Stimulated activated CD8-positive, alpha-beta memory T cell treated with anti-CD3 and anti-CD28 coated beads, Interleukin-7, amount 100 ng/mL, for 24 hours (primary cell): ENCODE measurements around the gene FTCD.

Source experiments
- DNase-seq: peaks from one replicate; pipeline ENCODE4 v3.0.0-alpha.2; 2020; ENCODE audit warnings: low read depth

FTCD gene

DNA sequence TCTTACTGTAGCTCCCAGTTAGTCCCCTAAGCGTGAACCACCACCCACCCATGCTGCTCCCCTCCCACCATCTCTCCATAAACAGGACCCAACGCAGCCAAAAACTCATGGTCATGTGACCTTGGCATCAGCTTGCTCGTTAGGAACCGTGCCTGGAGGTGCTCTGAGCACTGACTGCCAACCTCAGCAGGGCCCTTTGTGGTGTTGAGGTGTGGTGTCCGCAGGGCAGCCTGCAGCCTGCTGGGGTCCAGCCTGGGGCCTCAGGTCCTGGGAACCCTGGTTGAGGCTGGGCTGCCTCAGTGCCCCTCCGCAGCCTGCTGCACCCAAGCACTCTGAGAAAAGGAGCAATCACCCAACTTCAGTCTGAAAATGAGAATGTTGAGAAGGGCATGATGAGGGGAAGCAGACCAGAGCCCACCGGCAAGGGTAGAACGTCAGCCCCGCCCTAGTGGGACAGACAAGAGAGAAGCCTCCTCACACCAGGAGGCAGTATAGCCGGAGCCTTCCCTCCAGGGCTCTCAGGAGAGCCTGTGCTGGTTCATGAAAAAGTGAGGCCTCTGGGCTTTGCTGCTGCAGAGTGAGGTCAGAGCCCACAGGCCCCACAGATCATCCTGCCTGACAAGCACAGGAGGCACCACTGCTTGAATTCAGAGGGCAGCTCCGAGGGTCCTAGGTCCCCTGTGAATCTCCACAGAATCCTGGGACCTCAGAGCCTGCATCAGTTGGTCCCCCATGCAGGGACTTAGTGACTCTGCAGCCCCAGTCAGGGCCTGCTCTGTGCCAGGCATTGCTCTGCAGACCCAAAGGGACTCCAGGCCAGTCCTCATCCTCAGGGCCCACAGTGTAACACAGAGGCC, 62.3 kb downstream of the FTCD start:
- DNase-seq, result no peak

DNA sequence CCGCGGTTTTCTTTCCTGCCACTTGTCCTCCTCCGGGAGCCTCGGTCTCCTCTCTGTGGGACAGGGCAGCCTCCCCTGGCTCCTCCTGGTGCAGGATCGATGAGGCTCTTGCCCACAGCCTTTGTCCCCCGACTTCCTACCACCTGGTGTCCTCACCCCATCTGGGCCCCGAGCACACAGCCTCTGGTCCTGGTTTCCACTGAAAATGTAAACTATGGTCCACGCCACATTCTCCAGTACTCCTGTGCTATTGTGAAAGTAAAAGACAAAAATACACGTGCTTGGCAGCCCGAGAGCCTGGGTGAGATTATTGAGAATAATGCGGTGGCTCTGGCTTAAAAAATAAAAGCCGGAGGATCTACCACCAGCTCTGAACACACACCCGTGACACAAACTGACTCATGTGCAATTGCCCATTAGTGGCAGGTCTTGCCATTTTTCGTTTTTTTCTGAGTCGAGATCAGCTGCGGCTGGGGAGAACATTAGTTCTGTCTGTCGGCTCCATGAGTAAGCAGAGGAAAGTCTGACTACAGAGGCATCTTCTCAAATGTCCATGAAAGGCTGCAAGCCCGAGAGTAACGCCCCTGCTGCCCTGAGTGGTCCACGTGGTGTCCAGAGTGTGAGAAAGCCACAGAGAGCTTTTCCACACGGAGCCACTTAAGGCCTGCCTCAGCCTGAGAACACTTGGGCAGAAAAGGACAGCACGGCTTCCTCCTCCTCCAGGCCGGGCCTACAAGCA, 63.2 kb downstream of the FTCD start:
- no peak for DNase-seq

DNA sequence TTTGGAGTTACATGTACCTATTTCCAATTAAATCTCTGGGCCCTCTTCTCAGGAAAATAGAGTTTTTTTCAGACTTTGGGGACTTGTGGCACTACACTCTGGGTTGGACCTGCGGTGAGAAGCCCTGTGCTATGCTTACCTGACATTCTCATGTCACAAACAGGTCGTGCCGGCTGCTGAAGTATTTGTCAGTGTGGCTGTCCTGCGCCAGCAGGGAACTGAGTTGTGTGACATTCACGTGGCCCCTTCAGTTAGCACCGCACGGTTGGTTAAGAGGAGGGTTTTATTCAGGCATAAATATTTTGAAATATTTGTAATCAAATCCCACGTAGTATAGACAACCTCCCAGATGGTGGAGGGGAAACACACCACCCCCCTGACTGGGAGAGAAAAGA, 63.8 kb downstream of the FTCD start:
- DNase-seq, result no peak

DNA sequence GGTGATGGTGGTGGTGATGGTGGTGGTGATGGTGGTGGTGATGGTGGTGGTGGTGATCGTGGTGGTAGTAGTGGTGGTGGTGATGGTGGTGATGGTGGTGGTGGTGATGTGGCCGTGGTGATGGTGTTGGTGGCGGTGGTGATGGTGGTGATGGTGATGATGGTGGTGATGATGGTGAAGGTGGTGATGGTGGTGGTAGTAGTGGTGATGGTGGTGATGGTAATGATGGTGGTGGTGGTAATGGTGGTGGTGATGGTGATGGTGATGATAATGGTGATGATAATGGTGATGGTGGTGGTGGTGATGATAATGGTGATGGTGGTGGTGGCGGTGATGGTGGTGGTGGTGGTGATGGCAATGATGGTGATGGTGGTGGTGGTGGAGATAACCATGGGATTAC, 64.3 kb downstream of the FTCD start:
- no peak for DNase-seq

DNA sequence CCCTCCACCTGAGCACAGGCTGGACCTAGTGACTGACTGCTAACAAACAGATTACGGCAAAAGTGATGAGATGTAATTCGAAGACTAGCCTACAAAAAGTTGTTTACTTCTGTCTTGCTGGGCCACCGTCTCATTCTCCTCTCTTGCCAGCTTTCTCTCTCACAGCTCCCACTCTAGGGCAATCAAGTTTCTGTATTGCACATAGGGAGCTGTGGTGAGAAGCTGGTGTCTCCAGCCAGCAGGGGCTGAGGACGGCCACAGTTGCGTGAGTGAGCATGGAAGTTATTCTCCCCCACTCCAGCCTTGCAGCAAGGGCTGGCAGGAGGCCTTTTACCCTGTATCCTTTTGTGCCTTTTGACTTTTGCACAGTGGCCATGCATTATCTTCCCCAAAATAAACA, 66.1 kb downstream of the FTCD start:
- DNase-seq, result no peak

DNA sequence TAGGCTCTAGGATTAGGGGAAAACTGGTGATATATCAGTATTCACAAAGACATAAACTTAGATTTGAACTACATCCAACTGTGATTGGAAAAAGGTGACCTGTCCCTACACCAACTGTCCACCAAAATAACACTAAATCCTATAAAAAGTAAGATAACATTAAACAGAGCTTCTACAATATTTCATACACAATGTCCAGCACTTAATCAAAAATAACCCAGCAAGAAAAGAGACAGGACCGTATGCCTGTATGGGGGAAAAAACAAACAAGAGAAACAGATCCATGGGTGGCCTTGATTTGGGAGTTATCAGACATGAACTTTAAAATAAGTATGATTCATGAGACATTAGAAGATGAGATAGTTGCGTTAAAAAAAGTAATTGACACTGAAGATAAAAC, 67.2 kb downstream of the FTCD start:
- DNase-seq, result no peak

DNA sequence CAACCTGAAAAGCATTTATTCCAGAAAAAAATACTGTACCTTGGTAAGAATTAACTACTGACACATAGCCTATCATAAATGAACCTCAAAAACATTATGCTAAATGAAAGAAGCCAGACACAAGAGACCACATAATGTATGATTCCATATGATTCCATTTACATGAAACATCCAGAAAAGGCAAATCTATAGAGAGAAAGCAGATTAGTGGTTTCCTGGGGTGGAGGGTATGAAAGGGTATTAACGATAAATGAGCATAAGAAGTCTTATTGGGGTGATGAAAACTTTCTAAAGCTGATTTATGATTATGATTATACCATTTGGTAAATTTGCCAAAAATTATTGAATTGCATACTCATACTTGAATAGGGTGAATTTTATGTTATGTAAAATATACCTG, 67.7 kb downstream of the FTCD start:
- DNase-seq, result no peak
